ENCODE data around the gene NUTF2.

DNA sequence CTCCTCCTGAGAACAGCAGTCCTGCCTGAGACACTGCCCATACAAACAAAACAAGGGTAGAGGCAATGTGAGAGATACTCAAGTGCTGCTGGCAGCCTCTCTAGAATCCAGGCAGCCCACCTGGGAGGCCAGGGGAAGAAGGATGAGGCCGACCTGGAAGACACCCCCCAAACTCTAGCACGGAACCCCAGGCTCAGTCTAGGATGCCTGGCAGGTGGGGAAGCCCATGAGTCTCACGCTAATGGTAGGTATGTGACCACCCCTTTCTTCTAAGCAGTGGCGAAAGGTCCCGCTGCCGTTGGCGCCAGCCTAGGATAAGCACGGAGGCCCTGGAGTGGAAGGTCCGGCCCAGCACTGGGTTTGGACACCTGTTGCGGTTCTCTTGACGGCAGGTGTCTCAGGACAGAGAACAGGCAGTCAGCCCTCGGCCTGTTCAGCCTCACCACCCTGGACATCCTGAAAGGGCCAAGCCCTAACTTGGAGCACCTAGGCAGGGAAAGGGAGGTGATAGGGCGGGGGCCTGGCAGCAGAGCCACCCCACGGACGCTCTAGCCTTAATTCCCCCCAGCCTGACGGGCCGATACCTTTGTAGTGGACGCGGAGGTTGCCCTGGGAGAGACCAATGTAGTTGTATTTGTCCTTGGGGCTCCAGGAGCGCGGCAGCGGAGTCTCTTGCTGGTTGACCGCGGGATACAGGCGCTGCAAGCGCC, 40.9 kb upstream of the NUTF2 start:
- TF ChIP-seq POLR2A (IDR thresholded peaks at IDR 0.05): no peak
- no peak for TF ChIP-seq POLR2AphosphoS5 (IDR thresholded peaks at IDR 0.05)
- TF ChIP-seq, protein P1, sequence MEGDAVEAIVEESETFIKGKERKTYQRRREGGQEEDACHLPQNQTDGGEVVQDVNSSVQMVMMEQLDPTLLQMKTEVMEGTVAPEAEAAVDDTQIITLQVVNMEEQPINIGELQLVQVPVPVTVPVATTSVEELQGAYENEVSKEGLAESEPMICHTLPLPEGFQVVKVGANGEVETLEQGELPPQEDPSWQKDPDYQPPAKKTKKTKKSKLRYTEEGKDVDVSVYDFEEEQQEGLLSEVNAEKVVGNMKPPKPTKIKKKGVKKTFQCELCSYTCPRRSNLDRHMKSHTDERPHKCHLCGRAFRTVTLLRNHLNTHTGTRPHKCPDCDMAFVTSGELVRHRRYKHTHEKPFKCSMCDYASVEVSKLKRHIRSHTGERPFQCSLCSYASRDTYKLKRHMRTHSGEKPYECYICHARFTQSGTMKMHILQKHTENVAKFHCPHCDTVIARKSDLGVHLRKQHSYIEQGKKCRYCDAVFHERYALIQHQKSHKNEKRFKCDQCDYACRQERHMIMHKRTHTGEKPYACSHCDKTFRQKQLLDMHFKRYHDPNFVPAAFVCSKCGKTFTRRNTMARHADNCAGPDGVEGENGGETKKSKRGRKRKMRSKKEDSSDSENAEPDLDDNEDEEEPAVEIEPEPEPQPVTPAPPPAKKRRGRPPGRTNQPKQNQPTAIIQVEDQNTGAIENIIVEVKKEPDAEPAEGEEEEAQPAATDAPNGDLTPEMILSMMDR (IDR thresholded peaks at IDR 0.05): no peak
